ENCODE data around the gene CERS1.

- TF ChIP-seq CTCF (IDR thresholded peaks at IDR 0.05) (no peak), POLR2AphosphoS5 (IDR thresholded peaks at IDR 0.05) (no peak), POLR2A (IDR thresholded peaks at IDR 0.05; ENCODE audit: low read depth) (no peak), EP300 (IDR thresholded peaks at IDR 0.05) (no peak)
Measured at GRCh38 chr19:18906605-18907519, 10.9 kb upstream of the CERS1 start.

Data from esophagus muscularis mucosa (tissue), 4 donors.